HG02798 (cell line): ENCODE measurements around the gene UTF1.

Experiments used
- ATAC-seq: cut with Tn5 transposase; IDR thresholded peaks from one replicate; pipeline ENCODE4 v1.9.1; 2021; ENCODE audit warnings: mild to moderate bottlenecking; ENCODE audit not compliant: unreplicated experiment, poor library complexity

Gene UTF1

DNA sequence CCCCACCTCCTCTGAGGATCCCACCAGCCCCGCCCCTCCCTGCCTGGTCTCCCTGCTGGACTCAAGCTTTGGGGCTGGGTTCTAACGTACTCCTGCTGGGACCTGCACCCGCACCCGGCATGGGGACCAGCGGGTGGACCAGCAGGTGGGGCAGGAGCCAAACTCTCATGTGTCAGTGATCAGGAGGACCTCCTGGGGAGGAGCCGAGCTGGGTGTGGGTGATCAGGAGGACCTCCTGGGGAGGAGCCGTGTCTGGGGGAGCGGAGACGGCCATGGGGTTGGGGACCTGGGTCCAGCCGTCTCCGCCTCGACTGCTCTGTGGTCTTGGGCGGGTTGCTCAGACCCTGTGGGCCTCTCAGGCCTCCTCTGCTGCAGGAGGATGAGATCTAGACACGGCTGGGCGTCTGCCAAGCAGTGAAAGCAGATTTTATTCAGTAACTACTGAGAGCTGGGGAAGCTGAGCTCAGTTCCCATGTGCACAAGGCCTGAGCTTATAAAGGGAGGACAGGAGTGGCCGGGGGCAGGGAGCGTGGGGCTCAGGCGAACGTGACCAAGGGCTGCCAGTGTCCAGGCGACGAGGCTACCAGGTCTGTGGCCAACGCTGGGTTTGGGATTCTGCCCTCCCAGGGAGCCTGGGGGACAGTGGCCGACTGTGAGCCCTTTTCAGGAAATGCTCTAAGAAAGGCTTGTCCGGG lies 33.6 kb upstream of the UTF1 start:
- no peak for ATAC-seq

DNA sequence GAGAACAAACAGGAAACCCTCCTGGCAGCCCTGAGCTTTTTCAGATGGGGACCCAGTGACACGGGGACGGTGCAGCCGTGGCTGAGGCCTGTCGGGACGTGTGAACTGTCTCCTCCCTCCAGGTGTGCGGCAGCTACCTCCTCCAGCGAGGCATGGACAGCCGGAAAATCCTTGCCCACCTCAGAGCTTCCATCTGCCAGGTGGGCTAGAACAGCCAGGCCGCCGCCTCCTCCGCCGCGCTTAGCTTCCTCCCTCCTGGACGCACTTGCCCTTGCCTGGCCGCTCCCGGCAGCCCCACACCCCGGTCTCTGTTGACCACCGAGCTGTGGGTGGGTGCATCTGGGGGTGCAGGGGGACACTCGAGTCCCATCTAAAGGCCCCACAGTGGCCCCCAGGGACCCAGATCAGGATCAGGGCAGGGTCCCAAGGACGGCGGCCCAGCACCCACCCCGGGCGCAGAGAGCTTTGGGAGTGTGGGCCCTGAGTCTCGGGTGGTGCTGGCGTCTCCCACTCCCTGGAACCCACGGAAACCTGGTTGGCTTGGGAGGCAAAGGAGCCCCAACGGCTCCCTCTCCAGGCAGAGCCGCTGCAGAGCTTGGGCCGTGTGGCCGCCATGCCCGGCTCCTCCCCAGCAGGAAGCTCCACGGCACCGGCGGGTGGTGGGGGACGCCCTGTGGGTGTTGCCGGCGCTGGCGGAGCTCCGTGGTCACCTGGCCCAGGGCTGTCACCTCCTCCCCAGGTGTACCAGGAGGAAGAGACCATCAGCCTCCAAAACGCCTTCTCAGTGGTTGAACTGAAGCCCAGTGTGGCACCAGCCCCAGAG lies 32.9 kb upstream of the UTF1 start:
- ATAC-seq, result no peak

- no peak for ATAC-seq
Measured at GRCh38 chr10:133197786-133198185, 32.2 kb upstream of the UTF1 start.

DNA sequence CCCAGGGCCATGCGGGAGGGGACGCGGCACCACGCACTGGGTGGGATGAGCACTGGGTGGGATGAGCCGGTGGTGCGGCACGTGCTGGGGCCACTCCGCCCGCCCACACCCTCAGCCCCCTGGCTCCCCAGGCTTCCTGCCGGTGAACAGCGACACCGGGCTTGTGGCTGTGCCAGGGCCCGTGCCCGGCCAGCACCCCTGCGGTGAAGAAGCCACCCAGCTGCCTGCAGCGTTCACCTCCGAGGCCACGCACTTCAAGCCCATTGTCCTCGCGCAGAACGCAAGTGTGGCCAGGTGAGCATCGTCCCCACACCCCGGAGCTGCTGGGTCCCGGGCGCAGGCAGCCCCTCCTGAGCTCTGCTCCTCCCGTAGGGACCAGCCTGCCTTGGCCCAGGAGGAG lies 31.8 kb upstream of the UTF1 start:
- no peak for ATAC-seq

GRCh38 chr10:133198621-133199487 lies 31.2 kb upstream of the UTF1 start:
- ATAC-seq, result no peak

- no peak for ATAC-seq
Measured at GRCh38 chr10:133199488-133199885, 30.5 kb upstream of the UTF1 start.

DNA sequence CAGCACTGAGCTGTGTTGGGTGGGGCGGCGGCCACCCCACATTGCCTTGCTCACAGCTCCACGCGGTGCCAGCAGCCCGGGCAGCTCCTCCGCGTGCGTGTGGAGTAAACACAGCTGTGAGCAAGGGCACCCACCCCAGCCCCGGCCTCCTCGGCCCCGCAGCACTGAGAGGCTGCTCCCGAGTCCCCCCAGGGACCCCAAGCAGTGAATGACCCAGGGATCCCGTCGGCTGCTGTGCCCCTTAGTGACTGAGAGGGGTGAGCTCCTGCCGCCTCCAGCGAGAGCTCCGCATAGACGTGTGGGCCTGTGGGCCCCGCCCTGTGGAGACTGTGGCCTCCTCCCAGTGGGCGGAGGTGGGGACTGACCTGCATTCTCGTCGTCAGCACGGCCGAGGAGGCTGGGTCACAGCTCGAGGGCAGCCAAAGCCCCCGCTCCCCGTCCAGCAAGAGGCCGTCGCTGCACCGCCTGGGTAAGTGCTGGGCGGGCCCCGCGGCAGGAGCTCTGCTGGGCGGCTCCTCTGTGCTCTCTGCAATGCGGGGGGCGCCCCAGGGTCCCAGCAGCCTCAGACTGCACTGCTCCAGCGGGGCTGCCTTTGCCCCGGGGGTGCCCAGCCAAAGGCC lies 29.9 kb upstream of the UTF1 start:
- ATAC-seq, result no peak

GRCh38 chr10:133200621-133201031 lies 29.4 kb upstream of the UTF1 start:
- ATAC-seq, result no peak

DNA sequence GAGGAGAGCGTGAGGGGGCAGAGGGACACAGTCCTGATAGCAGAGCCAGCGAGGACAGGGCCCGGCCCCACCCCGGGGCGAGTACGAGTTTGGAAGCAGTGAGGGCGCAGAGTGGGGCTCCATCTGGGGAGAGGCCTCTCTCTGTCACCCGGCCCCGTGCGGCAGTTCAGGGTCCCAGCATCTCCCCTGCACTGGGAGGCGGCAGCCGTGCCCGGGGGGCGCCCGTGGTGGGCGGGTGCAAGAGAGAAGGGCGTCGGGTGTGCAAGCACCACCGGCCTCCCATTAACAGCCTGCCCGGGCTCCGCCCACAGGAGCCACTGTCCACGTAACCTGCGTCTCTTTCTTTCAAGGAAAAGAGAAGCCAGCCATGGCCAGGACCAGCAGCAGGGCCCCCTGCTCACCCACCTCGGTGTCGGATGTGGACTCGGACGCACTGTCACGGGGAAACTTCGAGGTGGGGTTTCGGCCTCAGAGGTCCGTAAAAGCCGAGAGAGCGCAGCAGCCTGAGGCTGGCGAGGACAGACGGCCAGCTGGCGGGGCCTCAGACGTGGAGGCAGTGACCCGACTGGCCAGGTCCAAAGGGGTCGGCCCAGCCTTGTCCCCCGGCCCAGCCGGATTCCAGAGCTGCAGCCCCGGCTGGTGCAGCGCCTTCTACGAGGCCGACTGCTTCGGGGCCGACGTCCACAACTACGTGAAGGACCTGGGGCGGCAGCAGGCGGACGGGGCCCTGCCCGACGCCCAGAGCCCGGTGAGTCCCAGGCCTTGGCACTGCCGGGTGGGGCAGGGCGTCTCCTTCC lies 28.7 kb upstream of the UTF1 start:
- ATAC-seq, result no peak

DNA sequence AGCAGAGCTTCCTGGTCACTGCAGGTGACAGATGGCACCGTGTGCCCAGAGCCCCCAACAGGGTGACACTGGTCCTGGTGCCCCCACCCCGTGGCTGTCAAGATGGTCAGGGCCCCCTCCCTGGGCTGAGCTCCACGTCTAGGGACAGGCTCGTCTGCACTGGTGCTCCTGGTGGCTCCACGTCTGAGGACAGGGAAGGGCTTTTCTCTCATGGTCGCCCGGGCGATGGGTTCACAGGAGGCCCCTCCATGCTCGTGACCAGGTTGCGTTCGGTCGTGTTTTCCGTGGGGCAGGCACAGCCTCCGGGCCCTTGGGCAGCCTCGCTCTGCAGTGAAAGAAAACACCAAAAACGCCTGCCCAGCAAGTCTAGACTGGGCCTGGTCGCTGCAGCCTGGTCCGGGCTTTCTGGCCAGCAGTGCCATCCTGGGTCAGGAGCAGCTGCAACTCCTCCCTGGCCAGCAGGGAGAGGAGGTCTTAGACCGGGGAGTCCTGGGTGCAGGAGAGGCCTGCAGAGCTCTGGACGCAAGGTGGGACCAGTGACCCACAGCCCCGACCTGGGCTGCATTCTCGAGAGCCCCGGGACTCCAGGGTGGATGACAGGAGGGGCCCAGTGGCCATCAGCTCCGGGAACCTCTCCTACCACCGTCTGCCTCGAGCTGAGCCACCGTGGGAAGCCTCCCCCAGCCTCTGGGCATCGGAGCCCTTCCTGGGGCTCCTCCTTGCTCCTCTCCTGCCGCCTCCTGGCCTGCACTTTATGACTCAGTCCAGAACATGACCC lies 27.9 kb upstream of the UTF1 start:
- no peak for ATAC-seq

- ATAC-seq, result no peak
Measured at GRCh38 chr10:133202778-133203651, 27.0 kb upstream of the UTF1 start.

- ATAC-seq, result no peak
Measured at GRCh38 chr10:133203652-133204195, 26.3 kb upstream of the UTF1 start.

- ATAC-seq, result no peak
Measured at GRCh38 chr10:133204226-133205015, 25.6 kb upstream of the UTF1 start.

DNA sequence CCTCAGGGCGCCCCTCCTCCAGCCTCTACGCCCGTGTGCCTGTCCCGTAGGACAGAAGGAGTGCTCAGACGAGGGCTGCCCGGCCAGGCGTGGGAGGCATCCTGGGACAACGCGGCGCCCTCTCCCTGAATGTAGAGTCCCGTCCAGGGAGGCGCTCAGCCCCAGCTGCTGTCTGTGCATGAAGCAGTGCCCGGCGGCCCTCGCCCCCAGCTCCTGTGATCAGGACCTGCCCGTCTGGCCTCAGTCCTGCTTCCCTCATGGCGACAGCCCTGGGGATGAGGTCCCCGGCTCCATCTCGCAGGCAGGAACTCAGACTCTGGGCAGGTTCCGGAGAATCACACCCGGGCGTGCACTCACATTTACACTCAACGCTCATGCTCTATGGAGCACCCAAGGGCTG lies 24.9 kb upstream of the UTF1 start:
- no peak for ATAC-seq

DNA sequence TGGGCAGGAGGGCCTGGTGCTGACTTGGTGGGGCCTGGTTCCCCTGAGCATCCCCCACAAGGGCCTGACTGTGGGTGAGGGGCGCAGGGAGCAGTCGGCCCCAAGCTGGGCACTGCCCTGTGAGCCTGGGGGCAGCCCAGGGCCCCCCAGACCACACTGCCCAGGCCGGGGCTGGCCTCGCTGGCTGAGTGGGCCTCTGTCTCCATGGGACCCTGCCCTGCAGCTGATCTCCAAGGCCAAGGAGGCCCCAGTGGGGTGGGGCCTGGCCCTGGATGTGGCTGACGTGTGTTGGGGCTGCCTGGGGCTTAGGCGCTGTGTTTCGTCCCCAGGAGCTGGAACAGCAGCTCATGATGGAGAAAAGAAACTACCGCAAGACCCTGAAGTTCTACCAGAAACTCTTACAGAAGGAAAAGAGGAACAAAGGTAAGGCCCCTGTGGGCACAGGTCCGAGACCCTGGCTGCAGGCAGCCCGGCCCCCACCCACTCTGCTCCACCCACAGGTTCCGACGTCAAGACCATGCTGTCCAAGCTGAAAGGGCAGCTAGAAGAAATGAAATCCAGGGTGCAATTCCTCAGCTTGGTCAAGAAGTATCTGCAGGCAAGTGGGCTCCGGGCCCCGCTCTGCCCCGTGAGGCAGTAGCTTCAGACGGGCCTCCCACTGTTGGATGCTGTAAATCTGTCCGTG lies 23.5 kb upstream of the UTF1 start:
- ATAC-seq, result no peak

DNA sequence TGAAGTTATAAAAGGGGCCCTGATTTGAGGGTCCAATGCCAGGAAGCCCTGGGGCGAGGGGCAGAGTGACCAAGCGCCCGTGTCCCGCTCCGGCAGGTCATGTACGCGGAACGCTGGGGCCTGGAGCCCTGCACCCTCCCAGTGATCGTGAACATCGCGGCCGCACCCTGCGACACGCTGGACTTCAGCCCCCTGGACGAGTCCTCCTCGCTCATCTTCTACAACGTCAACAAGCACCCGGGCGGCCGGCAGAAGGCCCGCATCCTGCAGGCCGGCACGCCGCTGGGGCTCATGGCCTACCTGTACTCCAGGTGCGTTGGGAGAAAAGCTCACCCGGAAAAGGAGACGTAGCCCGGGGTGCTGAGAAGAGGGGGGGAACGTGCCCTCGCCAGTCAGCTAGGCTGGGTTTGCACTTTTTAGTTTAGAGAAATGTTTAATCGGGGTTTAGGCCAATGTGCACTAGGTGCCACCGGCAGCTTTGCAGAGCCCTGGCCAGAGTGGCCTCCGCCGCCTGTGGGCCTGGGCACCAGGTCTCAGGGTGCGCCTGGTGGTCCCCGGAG lies 22.9 kb upstream of the UTF1 start:
- ATAC-seq, result no peak
